ENCODE measurements around the gene KLHL34. TPM values are rescaled to one million over a fixed set of nuclear protein-coding genes. Genes with fewer than 3 reads are reported as not detected.

KLHL34 gene
- total RNA-seq, result under 1 TPM; 0.34 to 0.47 TPM

DNA sequence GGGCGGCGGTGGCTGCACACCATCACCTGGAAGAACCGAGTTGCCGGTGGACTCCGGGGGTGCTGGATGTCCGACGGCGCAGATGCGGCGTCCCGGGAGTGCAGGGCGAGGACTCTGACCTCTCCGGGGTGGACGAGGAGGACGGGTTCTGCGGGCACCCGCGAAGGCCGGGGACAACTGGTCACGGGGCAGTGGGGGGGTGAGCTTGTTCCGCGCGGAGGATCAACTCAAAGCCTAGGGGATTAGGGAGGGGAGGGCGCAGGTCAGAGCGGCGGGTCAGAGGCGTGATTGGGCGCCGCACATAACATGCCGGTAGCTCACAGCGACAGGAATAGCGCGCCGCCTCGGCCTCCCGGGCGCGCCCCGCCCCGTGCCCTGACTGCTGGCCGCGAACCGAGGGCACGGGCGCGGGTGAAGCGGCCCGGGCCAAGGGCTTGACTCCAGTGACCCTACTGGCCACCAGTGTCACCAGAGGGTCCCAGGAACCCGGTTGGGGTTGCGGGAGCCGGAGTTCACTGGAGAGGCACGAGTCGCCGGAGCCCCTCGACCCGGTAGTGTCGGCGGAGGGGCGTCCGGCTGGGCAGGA lies at the start of gene KLHL34:
TSS of gene KLHL34 (minus strand) at position 179 of the 586 bp plus-strand sequence. CDS start 542 bp downstream, outside the sequence.
- peaks cover 2% of the 10 kb centered on the region for H3K36me3 Mint-ChIP-seq (ENCODE audit: low read depth)
- H3K4me1 Mint-ChIP-seq (ENCODE audit: low read depth), result peaks cover 5% of the 10 kb centered on the region
- no peaks in the 10 kb centered on the region for H3K9me3 Mint-ChIP-seq (ENCODE audit: insufficient read depth)
- H3K27me3 Mint-ChIP-seq (ENCODE audit: low read depth), result peaks cover 4% of the 10 kb centered on the region
- ChIA-PET POLR2A (no interaction called here), CTCF (no interaction called here)
- H3K27ac Mint-ChIP-seq, result no peak within 1 kb of the TSS
- ATAC-seq (peak; percentile 76), DNase-seq (no peak)
- H3K4me3 Mint-ChIP-seq, result peak within 1 kb of the TSS; percentile 50

DNA sequence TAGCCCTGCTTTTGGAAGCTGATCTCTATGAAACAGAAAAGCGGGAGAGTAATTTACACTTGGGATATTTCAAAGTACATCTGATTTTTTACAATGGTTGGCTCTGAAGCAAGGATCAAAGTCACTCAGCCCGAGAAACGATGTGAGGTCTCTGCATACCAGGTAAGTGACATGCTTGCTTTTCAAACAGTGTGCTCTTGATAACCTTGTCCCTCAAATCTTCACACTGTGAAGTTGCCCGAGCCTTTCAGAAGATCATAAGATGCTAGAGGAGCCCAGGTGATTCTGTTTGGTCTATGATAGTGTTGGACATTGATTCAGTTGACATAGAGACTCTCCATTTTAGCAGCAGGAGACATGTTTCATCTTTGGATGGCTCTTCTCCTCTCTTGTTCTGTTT lies 47.1 kb upstream of the KLHL34 start:
- Mint-ChIP-seq H3K27me3 (ENCODE audit: low read depth) (no peaks in the 10 kb centered on the region), H3K9me3 (ENCODE audit: insufficient read depth) (no peaks in the 10 kb centered on the region), H3K27ac (no peak overlapping the region), H3K36me3 (ENCODE audit: low read depth) (no peaks in the 10 kb centered on the region), H3K4me1 (ENCODE audit: low read depth) (no peaks in the 10 kb centered on the region), H3K4me3 (no peak overlapping the region)
- ATAC-seq, result no peak
- DNase-seq, result no peak
- ChIA-PET CTCF (no interaction called here), POLR2A (no interaction called here)

DNA sequence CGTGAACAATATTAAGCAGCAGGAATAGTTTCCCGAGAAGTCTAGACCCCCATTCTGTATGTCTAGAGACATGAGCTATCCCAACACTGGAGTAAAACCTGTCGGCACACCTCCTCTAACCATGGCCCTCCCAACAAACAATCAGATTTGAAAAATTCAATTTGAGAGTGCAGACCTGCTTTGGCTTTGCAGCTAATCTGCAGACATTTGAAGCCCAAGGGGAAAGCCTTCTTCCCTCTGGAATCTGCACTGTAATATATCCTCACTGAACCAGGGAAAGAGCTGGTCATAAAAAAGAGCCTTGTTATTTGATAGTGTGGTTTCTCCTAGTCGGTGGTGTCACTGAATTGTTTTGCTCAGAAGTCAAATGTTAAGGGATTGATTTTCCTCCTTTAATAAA lies 44.6 kb upstream of the KLHL34 start:
- Mint-ChIP-seq H3K4me1 (ENCODE audit: low read depth) (no peaks in the 10 kb centered on the region), H3K27ac (no peak overlapping the region), H3K36me3 (ENCODE audit: low read depth) (no peaks in the 10 kb centered on the region), H3K9me3 (ENCODE audit: insufficient read depth) (no peaks in the 10 kb centered on the region), H3K4me3 (no peak overlapping the region), H3K27me3 (ENCODE audit: low read depth) (no peaks in the 10 kb centered on the region)
- ChIA-PET CTCF (no interaction called here), POLR2A (no interaction called here)
- no peak for DNase-seq
- ATAC-seq, result no peak

- H3K9me3 Mint-ChIP-seq (ENCODE audit: insufficient read depth), result no peaks in the 10 kb centered on the region
- POLR2A ChIA-PET, result no interaction called here
- CTCF ChIA-PET, result no interaction called here
- H3K4me1 Mint-ChIP-seq (ENCODE audit: low read depth), result no peaks in the 10 kb centered on the region
- no peaks in the 10 kb centered on the region for H3K36me3 Mint-ChIP-seq (ENCODE audit: low read depth)
- DNase-seq, result no peak
- ATAC-seq, result no peak
- no peaks in the 10 kb centered on the region for H3K27me3 Mint-ChIP-seq (ENCODE audit: low read depth)
- no peak overlapping the region for H3K4me3 Mint-ChIP-seq
- H3K27ac Mint-ChIP-seq, result no peak overlapping the region
Observed at GRCh38 chrX:21700967-21701366, 42.8 kb upstream of the KLHL34 start.

- no peaks in the 10 kb centered on the region for H3K9me3 Mint-ChIP-seq (ENCODE audit: insufficient read depth)
- no peaks in the 10 kb centered on the region for H3K4me1 Mint-ChIP-seq (ENCODE audit: low read depth)
- no peak for ATAC-seq
- ChIA-PET CTCF (interaction anchor here (1.3 kb wide), 1 partner anchor 46 kb away, joined by 3 read pairs; no protein-coding TSS in a partner anchor), POLR2A (no interaction called here)
- no peak overlapping the region for H3K4me3 Mint-ChIP-seq
- no peaks in the 10 kb centered on the region for H3K27me3 Mint-ChIP-seq (ENCODE audit: low read depth)
- DNase-seq, result no peak
- H3K36me3 Mint-ChIP-seq (ENCODE audit: low read depth), result no peaks in the 10 kb centered on the region
- no peak overlapping the region for H3K27ac Mint-ChIP-seq
Observed at GRCh38 chrX:21700275-21700674, 42.1 kb upstream of the KLHL34 start.

DNA sequence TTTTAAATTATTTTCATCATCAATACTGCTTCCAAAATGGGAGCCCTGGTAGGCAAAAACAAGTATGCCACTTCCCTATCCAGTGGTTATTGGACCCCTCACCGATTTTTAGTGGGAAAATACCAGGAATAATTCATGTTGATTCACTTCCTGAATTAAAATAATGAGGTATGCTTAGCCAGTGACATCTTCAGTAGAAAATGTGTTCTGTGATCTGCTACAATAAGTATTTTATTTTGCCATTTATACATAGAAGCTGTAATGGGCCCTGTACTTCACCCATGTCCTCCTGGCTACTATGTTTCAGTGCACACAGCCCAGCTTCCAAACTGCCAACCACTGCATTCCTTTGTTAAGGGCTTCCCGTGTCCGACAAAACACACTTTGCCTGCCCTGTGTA lies 41.0 kb upstream of the KLHL34 start:
- CTCF ChIA-PET, result interaction anchor here (1.3 kb wide), 1 partner anchor 47 kb away, joined by 3 read pairs; no protein-coding TSS in a partner anchor
- Mint-ChIP-seq H3K4me3 (no peak overlapping the region), H3K27me3 (ENCODE audit: low read depth) (no peaks in the 10 kb centered on the region), H3K4me1 (ENCODE audit: low read depth) (no peaks in the 10 kb centered on the region), H3K27ac (no peak overlapping the region), H3K9me3 (ENCODE audit: insufficient read depth) (no peaks in the 10 kb centered on the region), H3K36me3 (ENCODE audit: low read depth) (no peaks in the 10 kb centered on the region)
- POLR2A ChIA-PET, result no interaction called here
- ATAC-seq, result no peak
- DNase-seq, result no peak

DNA sequence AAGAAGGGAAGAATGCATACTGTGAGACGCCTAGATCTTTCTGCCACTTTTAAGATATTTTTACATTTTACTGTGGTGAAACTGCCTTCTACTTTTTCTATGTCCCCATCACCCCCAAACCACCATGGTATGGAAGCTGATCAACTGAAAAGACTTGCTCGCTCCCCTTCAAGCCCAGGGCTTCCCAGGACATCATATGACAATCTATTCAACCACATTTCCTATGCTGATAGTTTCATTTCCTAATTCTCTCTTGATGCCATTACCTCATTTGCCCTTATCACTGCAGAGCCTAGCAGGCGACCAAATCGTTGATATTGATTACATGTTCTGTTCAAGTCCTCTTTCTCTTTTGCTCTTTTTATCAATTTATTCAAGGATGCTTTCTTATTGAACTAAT lies 40.1 kb upstream of the KLHL34 start:
- ChIA-PET CTCF (no interaction called here), POLR2A (no interaction called here)
- H3K9me3 Mint-ChIP-seq (ENCODE audit: insufficient read depth), result no peaks in the 10 kb centered on the region
- H3K27ac Mint-ChIP-seq, result no peak overlapping the region
- no peaks in the 10 kb centered on the region for H3K4me1 Mint-ChIP-seq (ENCODE audit: low read depth)
- H3K4me3 Mint-ChIP-seq, result no peak overlapping the region
- ATAC-seq (no peak), DNase-seq (no peak)
- no peaks in the 10 kb centered on the region for H3K36me3 Mint-ChIP-seq (ENCODE audit: low read depth)
- no peaks in the 10 kb centered on the region for H3K27me3 Mint-ChIP-seq (ENCODE audit: low read depth)

GRCh38 chrX:21691512-21692018 lies 33.4 kb upstream of the KLHL34 start:
- H3K27me3 Mint-ChIP-seq (ENCODE audit: low read depth), result no peaks in the 10 kb centered on the region
- CTCF ChIA-PET, result no interaction called here

GRCh38 chrX:21683941-21684340 lies 25.8 kb upstream of the KLHL34 start:
- POLR2A ChIA-PET, result no interaction called here
- Mint-ChIP-seq H3K9me3 (ENCODE audit: insufficient read depth) (no peaks in the 10 kb centered on the region), H3K27ac (no peak overlapping the region), H3K36me3 (ENCODE audit: low read depth) (no peaks in the 10 kb centered on the region), H3K27me3 (ENCODE audit: low read depth) (no peaks in the 10 kb centered on the region), H3K4me3 (no peak overlapping the region), H3K4me1 (ENCODE audit: low read depth) (no peaks in the 10 kb centered on the region)
- no peak for ATAC-seq
- DNase-seq, result no peak
- CTCF ChIA-PET, result no interaction called here

More at GRCh38 chrX:21691512-21692018, 33.4 kb upstream of the KLHL34 start:
- no peak overlapping the region for H3K27ac Mint-ChIP-seq
- ATAC-seq, result no peak
- H3K36me3 Mint-ChIP-seq (ENCODE audit: low read depth), result peaks cover 2% of the 10 kb centered on the region
- peaks cover 7% of the 10 kb centered on the region for H3K4me1 Mint-ChIP-seq (ENCODE audit: low read depth)
- no peak overlapping the region for H3K4me3 Mint-ChIP-seq
- POLR2A ChIA-PET, result no interaction called here
- H3K9me3 Mint-ChIP-seq (ENCODE audit: insufficient read depth), result no peaks in the 10 kb centered on the region
- peak; percentile 22 for DNase-seq

- no peak for ATAC-seq
- POLR2A ChIA-PET, result no interaction called here
Observed at GRCh38 chrX:21678048-21678612, 20.0 kb upstream of the KLHL34 start.

GRCh38 chrX:21675931-21676330 lies 17.8 kb upstream of the KLHL34 start:
- no peak overlapping the region for H3K4me3 Mint-ChIP-seq
- H3K27me3 Mint-ChIP-seq (ENCODE audit: low read depth), result peaks cover 9% of the 10 kb centered on the region
- ChIA-PET POLR2A (no interaction called here), CTCF (no interaction called here)
- no peaks in the 10 kb centered on the region for H3K36me3 Mint-ChIP-seq (ENCODE audit: low read depth)
- no peak for DNase-seq
- no peaks in the 10 kb centered on the region for H3K4me1 Mint-ChIP-seq (ENCODE audit: low read depth)
- no peaks in the 10 kb centered on the region for H3K9me3 Mint-ChIP-seq (ENCODE audit: insufficient read depth)
- H3K27ac Mint-ChIP-seq, result no peak overlapping the region
- no peak for ATAC-seq

More at GRCh38 chrX:21678048-21678612, 20.0 kb upstream of the KLHL34 start:
- Mint-ChIP-seq H3K27me3 (ENCODE audit: low read depth) (peaks cover 4% of the 10 kb centered on the region), H3K27ac (no peak overlapping the region), H3K4me1 (ENCODE audit: low read depth) (no peaks in the 10 kb centered on the region), H3K36me3 (ENCODE audit: low read depth) (no peaks in the 10 kb centered on the region), H3K9me3 (ENCODE audit: insufficient read depth) (no peaks in the 10 kb centered on the region), H3K4me3 (no peak overlapping the region)
- CTCF ChIA-PET, result no interaction called here
- DNase-seq, result no peak

DNA sequence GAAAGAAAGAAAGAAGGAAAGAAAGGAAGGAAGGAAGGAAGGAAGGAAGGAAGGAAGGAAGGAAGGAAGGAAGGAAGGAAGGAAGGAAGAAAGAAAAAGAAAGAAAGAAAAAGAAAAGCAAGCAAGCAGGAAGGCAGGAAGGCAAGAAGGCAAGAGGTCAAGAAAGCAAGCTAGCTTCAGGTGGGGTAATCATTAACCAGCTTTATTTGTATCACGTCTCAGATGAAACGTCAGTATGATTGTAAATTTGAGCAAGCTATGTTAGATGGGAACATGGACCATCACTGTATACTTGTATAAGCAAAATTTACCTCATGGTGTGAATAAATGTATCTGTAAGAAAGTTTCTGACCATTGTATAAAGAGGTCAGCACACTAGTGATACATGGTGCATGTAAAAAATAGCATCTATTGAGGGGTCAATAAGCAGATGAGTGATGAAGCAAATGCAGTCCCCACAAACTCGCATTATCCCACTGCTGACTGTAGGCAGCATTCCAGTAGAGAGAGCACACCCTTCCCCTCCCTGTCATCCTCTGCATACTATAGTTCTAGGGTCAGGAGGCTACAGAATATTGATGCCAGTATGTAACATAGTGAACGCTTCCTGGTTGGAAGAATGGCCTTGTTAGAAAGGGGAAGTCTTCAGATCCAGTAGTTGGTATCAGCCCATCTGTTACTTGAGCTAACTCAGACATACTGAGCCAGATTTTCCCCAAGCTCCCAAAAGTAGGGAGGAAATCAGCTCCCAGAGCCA lies 16.5 kb upstream of the KLHL34 start:
- ChIA-PET POLR2A (no interaction called here), CTCF (no interaction called here)
- H3K27ac Mint-ChIP-seq, result no peak overlapping the region
- no peaks in the 10 kb centered on the region for H3K9me3 Mint-ChIP-seq (ENCODE audit: insufficient read depth)
- H3K4me1 Mint-ChIP-seq (ENCODE audit: low read depth), result no peaks in the 10 kb centered on the region
- H3K27me3 Mint-ChIP-seq (ENCODE audit: low read depth), result peaks cover 9% of the 10 kb centered on the region
- ATAC-seq, result no peak
- no peak overlapping the region for H3K4me3 Mint-ChIP-seq
- no peak for DNase-seq
- no peaks in the 10 kb centered on the region for H3K36me3 Mint-ChIP-seq (ENCODE audit: low read depth)
